GM19455 (cell line): Measurements from ENCODE around the gene HACD3.

Experiments used
- ATAC-seq: cut with Tn5 transposase; IDR thresholded peaks from one replicate; pipeline ENCODE4 v1.9.1; 2021; ENCODE audit not compliant: unreplicated experiment

The HACD3 gene, protein sequence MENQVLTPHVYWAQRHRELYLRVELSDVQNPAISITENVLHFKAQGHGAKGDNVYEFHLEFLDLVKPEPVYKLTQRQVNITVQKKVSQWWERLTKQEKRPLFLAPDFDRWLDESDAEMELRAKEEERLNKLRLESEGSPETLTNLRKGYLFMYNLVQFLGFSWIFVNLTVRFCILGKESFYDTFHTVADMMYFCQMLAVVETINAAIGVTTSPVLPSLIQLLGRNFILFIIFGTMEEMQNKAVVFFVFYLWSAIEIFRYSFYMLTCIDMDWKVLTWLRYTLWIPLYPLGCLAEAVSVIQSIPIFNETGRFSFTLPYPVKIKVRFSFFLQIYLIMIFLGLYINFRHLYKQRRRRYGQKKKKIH

GRCh38 chr15:65530318-65531111, at the start of gene HACD3:
Gene HACD3, plus strand, starts transcription at chr15:65530463. Its CDS starts 169 bp downstream, at chr15:65530632.
- ATAC-seq = peak; percentile 83

- ATAC-seq = no peak
These were observed 45.4 kb upstream of the HACD3 start for GRCh38 chr15:65484876-65485275.

GRCh38 chr15:65494076-65494475, 36.2 kb upstream of the HACD3 start:
- no peak for ATAC-seq

DNA sequence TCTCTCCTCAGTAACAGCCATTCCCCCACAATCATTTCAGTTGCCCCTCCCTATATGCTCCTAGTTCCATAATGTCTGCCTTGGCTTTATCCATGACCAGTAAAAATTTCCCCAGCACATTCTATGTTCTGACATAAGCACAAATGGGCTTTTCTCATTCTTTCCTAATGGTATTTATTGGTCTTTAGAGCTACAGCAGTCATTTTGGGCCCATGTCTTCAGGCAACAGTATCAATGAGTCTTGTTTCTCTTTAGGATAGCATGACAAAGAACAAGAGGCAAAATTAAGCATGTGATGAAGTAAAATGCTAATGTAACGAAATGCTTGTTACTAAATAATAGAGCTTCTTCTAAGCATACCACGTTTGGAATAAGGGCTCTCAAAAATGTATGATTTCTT, 20.9 kb upstream of the HACD3 start:
- no peak for ATAC-seq

DNA sequence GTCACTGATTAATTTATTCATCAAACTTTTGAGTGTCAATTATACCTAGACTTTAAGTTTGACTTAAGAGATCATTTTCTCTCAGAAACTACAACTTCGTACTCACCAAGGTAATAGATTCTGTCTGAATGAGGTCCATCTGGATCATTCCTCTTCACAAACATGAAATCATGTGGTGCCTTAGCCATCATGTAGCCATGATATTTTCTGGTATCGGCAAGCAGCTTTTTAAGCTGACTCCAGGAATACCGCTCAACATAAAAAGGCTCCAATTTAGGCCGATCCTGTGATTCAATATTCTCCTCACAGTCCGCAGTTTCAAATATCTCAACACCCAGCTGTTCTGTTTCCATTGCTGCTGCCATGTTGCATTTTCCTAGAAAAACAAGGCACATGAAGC, 18.1 kb upstream of the HACD3 start:
- ATAC-seq = no peak

GRCh38 chr15:65512807-65513416, 17.4 kb upstream of the HACD3 start:
- ATAC-seq = no peak

GRCh38 chr15:65516997-65517865, 13.0 kb upstream of the HACD3 start, which contains the start of gene DPP8:
Gene DPP8, minus strand, starts transcription at chr15:65517689. Its CDS starts 5,136 bp downstream, at chr15:65512553.
- ATAC-seq = peak; percentile 83

DNA sequence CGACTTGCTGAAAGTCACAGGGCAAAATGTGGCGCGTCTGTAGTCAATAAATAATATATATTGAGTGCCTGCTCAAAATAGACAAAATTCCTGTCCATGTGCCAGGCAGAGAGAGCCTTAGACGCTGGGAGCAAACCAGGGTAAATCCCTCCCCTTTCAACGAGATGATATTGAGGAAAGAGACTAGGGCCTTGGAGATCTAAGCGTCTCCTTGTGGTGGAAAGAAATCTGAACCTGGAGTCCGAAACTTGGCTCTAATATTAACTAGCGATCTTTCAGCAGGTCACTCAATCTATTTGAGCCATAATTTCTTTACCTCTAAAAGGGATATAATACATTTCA, 12.4 kb upstream of the HACD3 start:
- ATAC-seq = no peak

GRCh38 chr15:65518633-65519285, 11.5 kb upstream of the HACD3 start:
- no peak for ATAC-seq

- no peak for ATAC-seq
These were observed 8.9 kb upstream of the HACD3 start for GRCh38 chr15:65521350-65521749.

DNA sequence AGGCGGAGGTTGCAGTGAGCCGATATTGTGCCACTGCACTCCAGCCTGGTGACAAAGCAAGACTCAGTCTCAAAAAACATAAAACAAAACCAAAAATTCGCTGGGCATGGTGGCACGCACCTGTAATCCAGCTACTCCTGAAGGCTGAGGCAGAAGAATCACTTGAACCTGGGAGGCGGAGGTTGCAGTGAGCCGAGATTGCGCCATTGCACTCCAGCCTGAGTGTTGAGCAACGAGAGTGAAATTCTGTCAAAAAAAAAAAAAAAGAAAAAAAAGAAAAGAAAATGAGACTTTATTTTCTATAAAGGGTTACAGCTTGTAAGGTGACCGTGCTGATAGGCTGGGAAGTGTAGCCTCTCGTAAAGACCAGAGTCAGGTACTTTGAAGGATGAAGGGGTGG, 6.0 kb upstream of the HACD3 start:
- ATAC-seq = no peak

- ATAC-seq = no peak
These were observed 4.6 kb upstream of the HACD3 start for GRCh38 chr15:65525622-65526021.

- no peak for ATAC-seq
These were observed 1.7 kb upstream of the HACD3 start for GRCh38 chr15:65528461-65529060.

- ATAC-seq = peak; percentile 30
These were observed 423 bp upstream of the HACD3 start for GRCh38 chr15:65529762-65530317.

DNA sequence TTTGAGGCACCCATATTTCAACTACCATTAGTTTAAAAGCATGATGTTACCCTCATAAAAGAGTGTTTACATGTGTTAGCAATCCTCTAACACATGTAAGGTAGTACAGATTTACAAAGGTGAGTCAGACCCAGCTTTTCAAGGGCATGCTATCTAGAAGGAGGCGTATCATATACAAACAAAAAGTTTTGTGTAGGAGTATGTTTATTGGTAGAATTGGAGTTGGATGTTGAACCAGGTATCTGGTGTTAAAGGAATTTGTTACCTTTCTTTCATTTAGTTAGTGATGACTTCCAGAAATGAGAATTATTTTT, 2.4 kb downstream of the HACD3 start:
- ATAC-seq = no peak

DNA sequence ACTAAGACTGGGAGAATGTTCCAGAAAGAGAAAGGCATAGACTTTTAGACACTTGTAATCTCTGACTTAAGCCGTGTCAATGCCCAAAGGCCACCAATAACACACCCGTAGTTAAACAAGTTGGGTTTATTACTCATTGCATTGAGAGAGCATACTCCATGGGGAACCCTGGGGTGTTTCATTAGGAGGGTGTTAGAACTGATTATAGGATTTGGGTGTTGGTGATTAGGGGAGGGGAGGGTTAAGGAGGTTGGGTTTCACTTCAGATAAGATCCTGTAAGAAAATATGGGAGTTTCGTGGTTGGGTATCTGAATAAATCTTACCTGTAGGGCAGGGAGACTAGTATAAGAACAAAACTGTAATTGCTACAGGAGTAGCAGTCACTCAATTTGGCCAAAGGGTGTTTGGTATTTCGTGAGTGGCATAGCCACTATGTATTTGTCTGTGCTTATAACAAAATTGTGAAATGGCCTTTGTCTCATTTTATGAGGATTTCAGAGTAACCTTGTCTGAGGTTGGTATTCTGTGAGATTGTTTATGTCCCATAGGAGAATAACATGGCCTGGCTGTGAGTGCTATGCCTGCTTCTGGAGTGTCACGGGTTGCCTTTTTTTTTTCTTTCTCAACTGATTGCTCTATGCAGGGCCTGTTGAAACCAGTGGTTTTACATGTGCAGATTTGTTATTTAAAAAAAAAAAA, 2.9 kb downstream of the HACD3 start:
- no peak for ATAC-seq

GRCh38 chr15:65535192-65535591, 4.9 kb downstream of the HACD3 start:
- ATAC-seq = no peak

DNA sequence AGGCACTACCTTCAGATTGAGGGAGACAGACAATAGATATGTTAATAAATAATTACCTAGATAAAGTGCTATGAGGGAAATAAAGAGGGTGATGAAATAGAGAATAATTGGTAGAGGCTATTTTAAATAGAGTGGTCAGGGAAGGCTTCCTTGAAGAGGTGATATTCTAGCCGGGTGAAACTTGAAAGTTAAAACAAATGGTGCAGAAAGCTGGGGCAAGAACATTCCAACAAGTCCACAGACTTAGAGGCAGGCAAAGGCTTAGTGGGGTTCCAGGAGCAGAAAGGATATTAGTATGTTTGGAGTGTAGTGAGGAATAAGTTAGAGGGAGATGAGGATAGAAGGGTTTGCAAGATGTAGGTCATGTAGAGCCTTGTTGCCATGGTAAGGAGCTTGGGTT, 10.1 kb downstream of the HACD3 start:
- no peak for ATAC-seq

DNA sequence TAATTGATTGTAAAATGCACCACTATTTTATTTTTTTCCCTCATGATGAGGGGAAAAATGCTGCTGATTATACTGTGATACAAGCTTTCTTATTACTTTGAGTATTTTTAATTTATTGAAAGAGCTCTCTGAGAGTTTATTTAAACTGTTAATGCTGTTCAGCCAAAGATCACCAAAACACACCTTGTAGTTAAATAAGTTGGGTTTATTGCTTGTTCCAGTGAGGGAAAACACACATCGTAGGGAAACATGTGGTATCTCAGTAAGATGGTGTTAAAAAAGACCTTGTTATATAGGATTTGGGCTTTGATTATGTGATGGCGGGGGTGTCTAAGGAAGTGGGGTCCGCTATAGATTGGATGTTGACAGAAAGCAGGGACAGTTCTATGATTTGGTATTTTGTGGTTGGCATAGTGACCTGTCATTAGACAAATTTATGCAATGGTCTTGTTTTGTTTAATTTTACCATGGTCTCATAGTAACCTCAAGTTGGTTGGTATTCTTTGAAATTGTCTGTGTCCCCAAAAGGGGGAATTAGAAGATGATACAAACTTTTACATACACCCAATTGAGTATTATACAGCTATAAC, 11.1 kb downstream of the HACD3 start:
- ATAC-seq = no peak
